NCI-H2029 (cell line): ENCODE measurements around the gene ACTA2.
"Not testable (repeated sequence)": the region's sequence is repeated elsewhere in the genome, so short reads cannot be mapped to it uniquely, and the experiment has no call there.

Experiments used
- DNase-seq: peaks from one replicate; lab custom pipeline; 2025; lab: John Stamatoyannopoulos, UW

Gene ACTA2

GRCh38 chr10:88949051-88949450 is 3.5 kb downstream of the ACTA2 start:
- no peak for DNase-seq

DNA sequence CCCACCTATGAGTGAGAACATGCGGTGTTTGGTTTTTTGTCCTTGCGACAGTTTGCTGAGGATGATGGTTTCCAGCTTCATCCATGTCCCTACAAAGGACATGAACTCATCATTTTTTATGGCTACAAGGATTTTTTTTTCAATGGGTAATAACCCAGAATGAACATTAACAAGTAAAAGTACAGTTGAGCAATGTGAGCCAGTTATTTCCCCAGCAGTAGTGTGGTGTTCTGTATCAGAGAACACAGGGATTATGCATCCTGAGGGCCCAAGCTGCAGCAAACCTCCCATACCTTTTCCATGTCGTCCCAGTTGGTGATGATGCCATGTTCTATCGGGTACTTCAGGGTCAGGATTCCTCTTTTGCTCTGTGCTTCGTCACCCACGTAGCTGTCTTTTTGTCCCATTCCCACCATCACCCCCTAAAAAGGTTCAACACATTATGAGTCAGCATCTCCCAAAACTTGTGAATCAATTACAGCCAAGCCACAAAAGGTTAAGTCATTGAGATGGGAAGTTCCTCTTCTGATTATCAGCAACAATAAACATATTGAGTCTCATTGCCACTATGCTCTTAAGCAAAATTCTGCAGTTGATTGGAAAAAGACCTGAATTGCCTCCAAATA is 5.5 kb downstream of the ACTA2 start:
- DNase-seq = no peak

DNA sequence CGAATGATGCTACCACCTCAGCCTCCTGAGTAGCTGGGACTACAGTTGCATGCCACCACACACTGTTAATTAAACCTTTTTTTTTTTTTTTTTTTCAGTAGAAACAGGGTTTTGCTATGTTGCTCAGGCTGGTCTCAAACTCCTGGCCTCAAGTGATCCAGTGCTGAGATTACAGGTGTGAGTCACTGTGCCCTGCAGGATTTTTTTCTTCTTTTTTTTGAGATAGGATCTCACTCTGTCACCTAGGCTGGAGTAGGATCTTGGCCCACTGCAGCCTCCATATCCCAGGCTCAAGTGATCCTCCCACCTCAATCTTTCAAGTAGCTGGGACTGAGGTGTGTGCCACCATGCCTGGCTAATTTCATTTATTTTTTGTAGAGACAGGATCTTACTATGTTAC is 6.4 kb downstream of the ACTA2 start:
- DNase-seq = no peak

- no peak for DNase-seq
Measured at GRCh38 chr10:88944813-88945212, 7.8 kb downstream of the ACTA2 start.

DNA sequence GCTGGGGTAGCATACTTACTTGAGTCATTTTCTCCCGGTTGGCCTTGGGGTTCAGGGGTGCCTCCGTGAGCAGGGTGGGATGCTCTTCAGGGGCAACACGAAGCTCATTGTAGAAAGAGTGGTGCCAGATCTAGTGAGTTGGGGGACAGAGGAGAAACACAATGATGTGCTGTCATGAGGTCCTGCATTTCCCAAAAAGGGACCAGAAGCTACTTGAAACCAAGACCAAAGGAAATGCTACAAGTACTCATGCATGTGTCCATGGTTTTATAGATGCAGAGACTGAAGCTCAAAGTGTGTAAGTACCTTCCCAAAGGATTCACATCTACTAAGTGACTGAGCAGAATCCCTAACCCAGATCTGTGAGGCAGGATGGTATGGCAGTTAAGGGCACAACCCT is 8.8 kb downstream of the ACTA2 start:
- DNase-seq = no peak

GRCh38 chr10:88941026-88941425 is 11.5 kb downstream of the ACTA2 start:
- DNase-seq = no peak

DNA sequence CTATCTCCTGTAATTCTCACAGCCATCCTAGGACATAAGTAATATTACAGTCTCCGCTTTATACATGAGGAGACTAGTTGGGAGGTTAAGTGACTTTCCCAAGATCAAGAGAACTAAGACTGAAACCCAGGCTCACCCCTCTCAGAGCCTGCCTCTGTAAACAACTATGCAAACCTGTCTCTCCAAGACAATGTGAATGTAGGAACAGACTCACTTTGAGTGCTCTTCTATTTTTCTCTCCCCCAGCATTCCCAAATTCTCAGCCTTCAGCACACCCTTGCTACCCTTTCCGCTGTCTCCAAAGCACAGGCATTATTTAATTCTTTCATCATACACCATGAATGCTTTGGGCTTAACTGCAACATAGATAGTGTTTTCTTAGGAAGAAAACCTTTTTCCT is 13.6 kb downstream of the ACTA2 start:
- DNase-seq = no peak

GRCh38 chr10:88938039-88938438 is 14.5 kb downstream of the ACTA2 start:
- no peak for DNase-seq

DNA sequence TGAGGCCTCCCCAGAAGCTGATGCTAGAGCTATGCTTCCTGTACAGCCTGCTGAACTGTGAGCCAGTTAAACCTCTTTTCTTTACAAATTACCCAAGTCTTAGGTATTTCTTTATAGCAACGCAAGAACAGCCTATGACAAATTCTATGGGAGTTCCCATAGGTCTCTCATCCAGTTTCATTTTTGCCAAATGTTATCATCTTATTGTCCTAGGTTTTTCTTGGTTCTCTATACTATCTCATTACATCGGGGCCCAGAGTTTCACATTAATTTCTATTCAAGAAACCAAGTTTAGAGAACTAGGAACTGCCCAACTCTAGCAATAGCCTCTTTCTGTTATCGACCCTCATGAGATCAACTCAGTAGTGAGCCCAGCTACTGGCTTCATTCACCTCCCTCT is 15.9 kb downstream of the ACTA2 start:
- DNase-seq = no peak

- DNase-seq = peak; percentile 46
Measured at GRCh38 chr10:88934900-88935672, 17.5 kb downstream of the ACTA2 start.

- no peak for DNase-seq
Measured at GRCh38 chr10:88933564-88933963, 19.0 kb downstream of the ACTA2 start.

GRCh38 chr10:88932539-88933256 is 19.9 kb downstream of the ACTA2 start:
- DNase-seq = peak; percentile 55

DNA sequence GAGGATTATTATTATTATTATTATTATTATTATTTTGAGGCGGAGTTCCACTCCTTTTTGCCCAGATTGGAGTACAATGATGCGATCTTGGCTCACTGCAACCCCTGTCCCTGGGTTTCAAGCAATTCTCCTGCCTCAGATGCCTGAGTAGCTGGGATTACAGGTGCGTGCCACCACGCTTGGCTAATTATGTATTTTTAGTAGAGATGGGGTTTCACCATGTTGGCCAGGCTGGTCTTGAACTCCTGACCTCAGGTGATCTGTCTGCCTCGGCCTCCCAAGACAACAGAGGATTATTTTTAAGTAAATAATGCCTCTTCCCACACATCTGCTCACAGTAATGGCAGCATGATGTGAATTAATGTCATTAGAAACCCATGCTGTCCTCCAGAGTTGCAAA is 20.5 kb downstream of the ACTA2 start:
- not testable (repeated sequence) for DNase-seq

GRCh38 chr10:88931548-88931947 is 21.0 kb downstream of the ACTA2 start:
- DNase-seq = no peak

- no peak for DNase-seq
Measured at GRCh38 chr10:88928254-88928653, 24.3 kb downstream of the ACTA2 start.

GRCh38 chr10:88927416-88927690 is 25.2 kb downstream of the ACTA2 start:
- no peak for DNase-seq

DNA sequence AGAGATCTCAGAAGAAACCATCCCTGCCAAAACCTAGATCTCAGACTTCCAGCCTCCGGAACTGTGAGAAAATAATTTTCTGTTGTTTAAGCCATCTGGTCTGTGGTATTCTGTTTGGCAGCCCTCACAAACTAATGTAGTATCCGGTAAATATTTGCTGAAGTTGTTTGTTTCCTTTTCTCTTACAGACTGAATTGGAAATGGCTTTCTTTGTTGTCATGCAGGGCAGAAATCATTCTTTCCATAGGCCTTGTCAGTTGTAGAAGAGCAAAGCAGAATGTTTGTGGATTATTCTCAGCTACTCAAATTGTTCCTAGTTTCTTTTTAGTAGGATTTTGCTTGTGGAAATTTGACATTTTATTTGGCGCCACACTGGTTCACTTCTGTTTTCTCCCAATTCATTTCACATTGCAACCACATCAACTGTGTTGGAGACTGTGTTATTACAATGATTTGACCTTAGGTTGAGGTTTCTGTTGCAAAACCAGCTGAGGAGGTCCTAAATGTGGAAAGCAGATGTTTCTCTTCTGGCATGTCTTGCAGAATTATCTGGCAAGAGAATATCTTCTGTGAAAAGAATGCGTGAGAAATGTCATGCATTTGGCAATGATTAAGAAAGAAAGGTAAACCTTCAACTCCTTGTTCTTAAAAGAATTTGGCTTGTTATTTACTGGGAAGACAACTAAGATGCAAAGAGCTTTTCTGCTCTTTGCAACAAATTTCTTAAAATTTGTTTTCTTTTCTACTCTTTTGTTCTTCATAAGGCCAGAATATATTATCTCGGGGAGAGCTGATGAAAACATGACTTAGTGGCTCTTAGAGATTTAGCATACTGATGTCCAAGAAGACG is 25.8 kb downstream of the ACTA2 start:
- DNase-seq = peak; percentile 11

GRCh38 chr10:88923520-88923919 is 29.1 kb downstream of the ACTA2 start:
- DNase-seq = no peak

GRCh38 chr10:88922041-88922440 is 30.5 kb downstream of the ACTA2 start:
- no peak for DNase-seq

- DNase-seq = no peak
Measured at GRCh38 chr10:88920986-88921593, 31.5 kb downstream of the ACTA2 start.

- no peak for DNase-seq
Measured at GRCh38 chr10:88920198-88920597, 32.4 kb downstream of the ACTA2 start.

- DNase-seq = no peak
Measured at GRCh38 chr10:88919041-88919440, 33.5 kb downstream of the ACTA2 start.
